Measurements from ENCODE around the gene MRPL58. TPM values are rescaled to one million over a fixed set of nuclear protein-coding genes. Genes with fewer than 3 reads are reported as not detected.

Gene MRPL58
- total and polyA plus RNA-seq, 10 donors = 16.5 to 60.7 (median 31.7) TPM

GRCh38 chr17:75063201-75063600, 50.7 kb downstream of the MRPL58 start:
- no peak for DNase-seq
- peaks cover 0 to 35% (median 12%) of the 10 kb centered on the region in 6 donors for H3K4me1 ChIP-seq
- intact Hi-C loops (cut with DNase I; ENCODE audit: low total_unique reads) = no loop called here
- H3K4me3 ChIP-seq = no peak overlapping the region
- H3K9me3 ChIP-seq = no peaks in the 10 kb centered on the region
- H3K27me3 ChIP-seq (replicated peaks in 1 of 7) = no peaks in the 10 kb centered on the region
- TF ChIP-seq POLR2A (IDR thresholded peaks at IDR 0.05) = no peak
- no peak for TF ChIP-seq POLR2AphosphoS5 (IDR thresholded peaks at IDR 0.05)
- no peak for TF ChIP-seq CTCF (IDR thresholded peaks at IDR 0.05 in 8 of 11, conservative IDR thresholded peaks at IDR 0.05 in 3 of 11)
- H3K27ac ChIP-seq = no peak overlapping the region
- WGBS, 5 donors = 93 to 96% (median 94%) methylated on average over 12 to 13 of the region's 13 CpGs
- peaks cover 0 to 71% (median 48%) of the 10 kb centered on the region in 6 donors for H3K36me3 ChIP-seq

- Histone ChIP-seq H3K4me1 (peaks cover 0 to 35% (median 12%) of the 10 kb centered on the region in 6 donors), H3K36me3 (peaks cover 0 to 68% (median 47%) of the 10 kb centered on the region in 6 donors), H3K9me3 (no peaks in the 10 kb centered on the region), H3K27ac (no peak overlapping the region), H3K27me3 (replicated peaks in 1 of 7) (no peaks in the 10 kb centered on the region), H3K4me3 (no peak overlapping the region)
- no peak for TF ChIP-seq POLR2A (IDR thresholded peaks at IDR 0.05)
- no peak for TF ChIP-seq CTCF (IDR thresholded peaks at IDR 0.05 in 8 of 11, conservative IDR thresholded peaks at IDR 0.05 in 3 of 11)
- TF ChIP-seq POLR2AphosphoS5 (IDR thresholded peaks at IDR 0.05) = no peak
- intact Hi-C loops (cut with DNase I; ENCODE audit: low total_unique reads) = no loop called here
- no peak for DNase-seq
- whole genome bisulfite sequencing, 5 donors = 81 to 95% (median 90%) methylated on average over 3 of the region's 3 CpGs
Measured at GRCh38 chr17:75063626-75064025, 51.2 kb downstream of the MRPL58 start.

- no peaks in the 10 kb centered on the region for H3K9me3 ChIP-seq
- WGBS, 5 donors = 92 to 99% (median 97%) methylated on average over 11 of the region's 11 CpGs
- H3K4me1 ChIP-seq = peaks cover 0 to 35% (median 12%) of the 10 kb centered on the region in 6 donors
- TF ChIP-seq POLR2AphosphoS5 (IDR thresholded peaks at IDR 0.05) (no peak), CTCF (IDR thresholded peaks at IDR 0.05 in 8 of 11, conservative IDR thresholded peaks at IDR 0.05 in 3 of 11) (no peak), POLR2A (IDR thresholded peaks at IDR 0.05) (no peak)
- H3K27ac ChIP-seq = no peak overlapping the region
- peaks cover 0 to 67% (median 47%) of the 10 kb centered on the region in 6 donors for H3K36me3 ChIP-seq
- H3K27me3 ChIP-seq (replicated peaks in 1 of 7) = no peaks in the 10 kb centered on the region
- no peak overlapping the region for H3K4me3 ChIP-seq
- DNase-seq = no peak
- intact Hi-C loops (cut with DNase I; ENCODE audit: low total_unique reads) = no loop called here
Measured at GRCh38 chr17:75064040-75064439, 51.6 kb downstream of the MRPL58 start.

- H3K27ac ChIP-seq = no peak overlapping the region
- no peaks in the 10 kb centered on the region for H3K27me3 ChIP-seq (replicated peaks in 1 of 7)
- TF ChIP-seq POLR2A (IDR thresholded peaks at IDR 0.05) (no peak), POLR2AphosphoS5 (IDR thresholded peaks at IDR 0.05) (no peak), CTCF (IDR thresholded peaks at IDR 0.05 in 8 of 11, conservative IDR thresholded peaks at IDR 0.05 in 3 of 11) (no peak)
- peaks cover 0 to 63% (median 45%) of the 10 kb centered on the region in 6 donors for H3K36me3 ChIP-seq
- no peak overlapping the region for H3K4me3 ChIP-seq
- no peak for DNase-seq
- 91 to 97% (median 94%) methylated on average over 8 of the region's 8 CpGs for WGBS, 5 donors
- H3K9me3 ChIP-seq = no peaks in the 10 kb centered on the region
- intact Hi-C loops (cut with DNase I; ENCODE audit: low total_unique reads) = no loop called here
- peaks cover 0 to 32% (median 10%) of the 10 kb centered on the region in 6 donors for H3K4me1 ChIP-seq
Measured at GRCh38 chr17:75064460-75064859, 52.0 kb downstream of the MRPL58 start.
